GM19193 (cell line): Measurements from ENCODE around the gene ZNF587.

Source experiments
- POLR2A ChIP-seq: IDR thresholded peaks from 4 replicates; pipeline ENCODE4 v1.6.1; 2011; ENCODE audit not compliant: insufficient read depth, insufficient read length; ENCODE audit errors: extremely low read depth

The ZNF587 gene

GRCh38 chr19:57849666-57850473, at the start of gene ZNF587:
ZNF587 (plus strand) TSS chr19:57849859; CDS start chr19:57850039, 180 bp downstream.
- peak; percentile 68 for TF ChIP-seq POLR2A

GRCh38 chr19:57800696-57801095, 49.0 kb upstream of the ZNF587 start:
- TF ChIP-seq POLR2A, result no peak

GRCh38 chr19:57802269-57802668, 47.4 kb upstream of the ZNF587 start:
- TF ChIP-seq POLR2A, result no peak

GRCh38 chr19:57803265-57803593, 46.4 kb upstream of the ZNF587 start:
- no peak for TF ChIP-seq POLR2A

GRCh38 chr19:57803594-57804325, 45.9 kb upstream of the ZNF587 start:
- no peak for TF ChIP-seq POLR2A

GRCh38 chr19:57807541-57807940, 42.1 kb upstream of the ZNF587 start:
- TF ChIP-seq POLR2A, result no peak

GRCh38 chr19:57812226-57812625, 37.4 kb upstream of the ZNF587 start:
- no peak for TF ChIP-seq POLR2A

- TF ChIP-seq POLR2A, result no peak
These were observed 35.6 kb upstream of the ZNF587 start for GRCh38 chr19:57813919-57814504.

GRCh38 chr19:57814505-57815246, 35.0 kb upstream of the ZNF587 start, which contains the start of gene ZNF552:
ZNF552 (minus strand) TSS chr19:57814913; CDS start chr19:57814743, 170 bp downstream.
- TF ChIP-seq POLR2A, result peak; percentile 82

GRCh38 chr19:57815247-57816075, 34.2 kb upstream of the ZNF587 start:
- no peak for TF ChIP-seq POLR2A

GRCh38 chr19:57816652-57817051, 33.0 kb upstream of the ZNF587 start:
- no peak for TF ChIP-seq POLR2A

- TF ChIP-seq POLR2A, result no peak
These were observed 31.7 kb upstream of the ZNF587 start for GRCh38 chr19:57817976-57818375.

- no peak for TF ChIP-seq POLR2A
These were observed 31.3 kb upstream of the ZNF587 start for GRCh38 chr19:57818378-57818777.
